Caco-2 (cell line): ENCODE data around the gene SPOCK1. TPM values are rescaled to one million over a fixed set of nuclear protein-coding genes. Genes with fewer than 3 reads are reported as not detected.

Experiments used
- BruUV-seq: library from RNA; stranded (reverse); fragments of 400-500 nt; replicated peaks from 2 replicates; lab custom pipeline; 2021; lab: Mats Ljungman, UMichigan
- CTCF ChIA-PET: fragments of 300-600 bp; sonication (Branson Sonifier 250); formaldehyde crosslinking; loops from one replicate; lab custom pipeline; 2022; ENCODE audit warnings: antibody characterized with exemption; lab: Charles Lee
- POLR2A ChIA-PET: fragments of 300-600 bp; sonication (Branson Sonifier 250); formaldehyde crosslinking; loops from one replicate; lab custom pipeline; 2022; ENCODE audit warnings: antibody characterized with exemption; lab: Charles Lee
- DNase-seq, 2 experiments: peaks; one replicate each; pipeline versions ENCODE4 v3.0.0 to v3.0.0-alpha.2; 2020 to 2022
- H3K27me3 ChIP-seq: replicated peaks from 2 replicates; pipeline ENCODE4 v1.6.0; 2011; ENCODE audit warnings: low read length; ENCODE audit not compliant: control insufficient read depth, insufficient read depth
- H3K36me3 ChIP-seq: 2 replicates; pipeline ENCODE4 v1.5.1; 2011; ENCODE audit warnings: low read length; ENCODE audit not compliant: control insufficient read depth, insufficient read depth
- H3K4me1 ChIP-seq: fragments of 250-450 bp; sonication (Bioruptor Pico); 2 replicates; pipeline ENCODE4 v1.5.1; 2020; ENCODE audit warnings: mild to moderate bottlenecking
- H3K4me3 ChIP-seq: 2 replicates; pipeline ENCODE4 v1.5.1; 2011; ENCODE audit warnings: low read depth, mild to moderate bottlenecking, control low read depth, low read length
- H3K9me3 ChIP-seq: fragments of 250-450 bp; sonication (Bioruptor Pico); 2 replicates; pipeline ENCODE4 v1.5.1; 2020; ENCODE audit warnings: mild to moderate bottlenecking, moderate library complexity
- H3K27ac Mint-ChIP-seq: one replicate; pipeline ENCODE4 v1.8.0; 2022; ENCODE audit warnings: mixed read lengths; ENCODE audit not compliant: unreplicated experiment
- H3K27me3 Mint-ChIP-seq: one replicate; pipeline ENCODE4 v1.8.0; 2022; ENCODE audit warnings: mixed read lengths; ENCODE audit not compliant: insufficient read depth, unreplicated experiment
- H3K36me3 Mint-ChIP-seq: one replicate; pipeline ENCODE4 v1.8.0; 2022; ENCODE audit warnings: mild to moderate bottlenecking, mixed read lengths; ENCODE audit not compliant: insufficient read depth, unreplicated experiment
- H3K4me1 Mint-ChIP-seq: one replicate; pipeline ENCODE4 v1.8.0; 2022; ENCODE audit warnings: low read depth, mixed read lengths; ENCODE audit not compliant: unreplicated experiment
- H3K4me3 Mint-ChIP-seq: one replicate; pipeline ENCODE4 v1.8.0; 2022; ENCODE audit warnings: mild to moderate bottlenecking, moderate library complexity, mixed read lengths; ENCODE audit not compliant: unreplicated experiment
- H3K9me3 Mint-ChIP-seq: one replicate; pipeline ENCODE4 v1.8.0; 2022; ENCODE audit warnings: mixed read lengths; ENCODE audit not compliant: unreplicated experiment
- CTCF ChIP-seq, 2 experiments: fragments of 200-600 bp in 1 of 2; IDR thresholded peaks; 1 replicate in 1 of 2; 2 replicates in 1 of 2; pipeline versions ENCODE4 v1.5.1 to v1.8.0; 2011 to 2022; ENCODE audit warnings: antibody characterized with exemption in 1 of 2, control low read depth in 1 of 2, inconsistent platforms in 1 of 2, low read depth in 1 of 2, low read length in 1 of 2, mild to moderate bottlenecking in 1 of 2, moderate library complexity in 1 of 2; ENCODE audit not compliant: insufficient read depth in 1 of 2, severe bottlenecking in 1 of 2, unreplicated experiment in 1 of 2
- intact Hi-C: fragments of 100-400 bp; cut with micrococcal nuclease; formaldehyde crosslinking; loops from one replicate; pipeline ENCODE4 v1.10.0; 2022; ENCODE audit not compliant: unreplicated experiment
- total RNA-seq: library from RNA; stranded (reverse); gene quantifications from 2 replicates; pipeline ENCODE4 v1.2.3, GENCODE V29; 2022

Gene SPOCK1
- total RNA-seq, 1 experiment from 2014 or later, result not detected

- peaks cover 9% of the 10 kb centered on the region for H3K27me3 Mint-ChIP-seq
- intact Hi-C loops, result no loop called here
Measured at GRCh38 chr5:137486707-137487106, 12.4 kb downstream of the SPOCK1 start.

GRCh38 chr5:137481596-137481995 lies 17.5 kb downstream of the SPOCK1 start:
- no TSS peak for BruUV-seq
- Mint-ChIP-seq H3K9me3 (no peaks in the 10 kb centered on the region), H3K27me3 (peaks cover 3% of the 10 kb centered on the region), H3K36me3 (no peaks in the 10 kb centered on the region), H3K4me1 (no peaks in the 10 kb centered on the region), H3K4me3 (no peak overlapping the region), H3K27ac (no peak overlapping the region)
- POLR2A ChIA-PET, result no interaction called here
- no peak for DNase-seq
- H3K4me3 ChIP-seq, result no peak overlapping the region
- CTCF ChIA-PET, result interaction anchor here (0.6 kb wide), 1 partner anchor 161 kb away, joined by 3 read pairs; no protein-coding TSS in a partner anchor
- H3K9me3 ChIP-seq, result no peaks in the 10 kb centered on the region
- H3K4me1 ChIP-seq, result no peaks in the 10 kb centered on the region
- no peaks in the 10 kb centered on the region for H3K36me3 ChIP-seq
- intact Hi-C loops, result no loop called here
- TF ChIP-seq CTCF (IDR thresholded peaks at IDR 0.05; ENCODE audit: insufficient read depth in 1 of 2, low read depth in 1 of 2, low read length in 1 of 2, severe bottlenecking in 1 of 2, unreplicated experiment in 1 of 2), result no peak
- no peaks in the 10 kb centered on the region; the same call in none of the 2 replicates for H3K27me3 ChIP-seq

More at GRCh38 chr5:137486707-137487106, 12.4 kb downstream of the SPOCK1 start:
- Histone ChIP-seq H3K4me3 (no peak overlapping the region), H3K27me3 (no peaks in the 10 kb centered on the region; the same call in none of the 2 replicates), H3K9me3 (no peaks in the 10 kb centered on the region), H3K4me1 (no peaks in the 10 kb centered on the region), H3K36me3 (no peaks in the 10 kb centered on the region)
- Mint-ChIP-seq H3K36me3 (no peaks in the 10 kb centered on the region), H3K9me3 (no peaks in the 10 kb centered on the region), H3K27ac (no peak overlapping the region), H3K4me3 (no peak overlapping the region), H3K4me1 (no peaks in the 10 kb centered on the region)
- TF ChIP-seq CTCF (IDR thresholded peaks at IDR 0.05; ENCODE audit: insufficient read depth in 1 of 2, low read depth in 1 of 2, low read length in 1 of 2, severe bottlenecking in 1 of 2, unreplicated experiment in 1 of 2), result no peak
- BruUV-seq, result no TSS peak
- no peak for DNase-seq
- CTCF ChIA-PET, result no interaction called here
- POLR2A ChIA-PET, result no interaction called here

- Mint-ChIP-seq H3K4me3 (no peak overlapping the region), H3K27me3 (peaks cover 13% of the 10 kb centered on the region), H3K9me3 (no peaks in the 10 kb centered on the region), H3K27ac (no peak overlapping the region), H3K36me3 (no peaks in the 10 kb centered on the region), H3K4me1 (no peaks in the 10 kb centered on the region)
- no peaks in the 10 kb centered on the region for H3K4me1 ChIP-seq
- TF ChIP-seq CTCF (IDR thresholded peaks at IDR 0.05; ENCODE audit: insufficient read depth in 1 of 2, low read depth in 1 of 2, low read length in 1 of 2, severe bottlenecking in 1 of 2, unreplicated experiment in 1 of 2), result no peak
- no peak for DNase-seq
- no peaks in the 10 kb centered on the region; the same call in none of the 2 replicates for H3K27me3 ChIP-seq
- no peaks in the 10 kb centered on the region for H3K36me3 ChIP-seq
- BruUV-seq, result no TSS peak
- POLR2A ChIA-PET, result no interaction called here
- H3K4me3 ChIP-seq, result no peak overlapping the region
- CTCF ChIA-PET, result no interaction called here
- intact Hi-C loops, result no loop called here
- H3K9me3 ChIP-seq, result no peaks in the 10 kb centered on the region
Measured at GRCh38 chr5:137478043-137478442, 21.1 kb downstream of the SPOCK1 start.
